HepG2 (cell line): ENCODE results near the gene CROCC. TPM values are rescaled to one million over a fixed set of nuclear protein-coding genes. Genes with fewer than 3 reads are reported as not detected.

ENCODE experiments used
- ATAC-seq: fragments of 200-7000 bp; cut with Tn5 transposase; 3 replicates; pipeline ENCODE4 v1.9.1; 2020; ENCODE audit warnings: mild to moderate bottlenecking, moderate library complexity
- BruUV-seq: library from RNA; stranded (reverse); fragments of 400-500 nt; replicated peaks from 2 replicates; lab custom pipeline; 2021; lab: Mats Ljungman, UMichigan
- CTCF ChIA-PET: fragments of 300-600 bp; formaldehyde crosslinking; extraction: SDS; loops from one replicate; lab custom pipeline; 2021; ENCODE audit warnings: low total read pairs, inconsistent platforms, low intra/inter-chr PET ratio; lab: Yijun Ruan, JAX
- POLR2A ChIA-PET: fragments of 350-600 bp; sonication (Branson Sonifier 250); formaldehyde crosslinking; loops from one replicate; lab custom pipeline; 2020; ENCODE audit warnings: antibody characterized with exemption, inconsistent platforms; lab: Yijun Ruan, JAX
- DNase-seq: peaks from one replicate; pipeline ENCODE4 v3.0.0-alpha.2; 2015; ENCODE audit warnings: low spot score
- FAIRE-seq: peaks from 3 replicates; lab custom pipeline; 2011; peaks lifted over from hg19 to GRCh38; lab: Jason Lieb, UNC
- H2AFZ ChIP-seq: one replicate; pipeline ENCODE4 v1.6.1; 2011; ENCODE audit warnings: low read length, inconsistent platforms
- H3K27ac ChIP-seq: fragments of 300-600 bp; 3 replicates; pipeline ENCODE4 v1.8.0; 2011; ENCODE audit warnings: mixed run types, mild to moderate bottlenecking, mixed read lengths, low read length, inconsistent platforms; ENCODE audit not compliant: insufficient read depth; ENCODE audit errors: extremely low read length
- H3K27me3 ChIP-seq, 2 experiments: fragments of 200-600 bp in 1 of 2; 2 replicates in 1 of 2; 3 replicates in 1 of 2; pipeline versions ENCODE4 v1.6.0 to v1.8.0; 2011; ENCODE audit warnings: low read length in 2 of 2, mild to moderate bottlenecking in 2 of 2, moderate library complexity in 2 of 2, inconsistent platforms in 1 of 2; ENCODE audit not compliant: insufficient read depth in 2 of 2, control insufficient read depth in 1 of 2
- H3K36me3 ChIP-seq, 2 experiments: fragments of 200-600 bp in 1 of 2; replicated peaks in 1 of 2; 2 replicates in 1 of 2; 3 replicates in 1 of 2; pipeline versions ENCODE4 v1.5.1 to v1.8.0; 2011; ENCODE audit warnings: low read length in 2 of 2, inconsistent platforms in 1 of 2; ENCODE audit not compliant: insufficient read depth in 2 of 2, control insufficient read depth in 1 of 2
- H3K4me1 ChIP-seq: 2 replicates; pipeline ENCODE4 v1.5.1; 2012; ENCODE audit warnings: low read length, inconsistent platforms; ENCODE audit not compliant: insufficient read depth
- H3K4me2 ChIP-seq: 2 replicates; pipeline ENCODE4 v1.6.0; 2011; ENCODE audit warnings: low read depth, low read length, inconsistent platforms
- H3K4me3 ChIP-seq, 3 experiments: fragments of 200-600 bp in 1 of 3; sonication (generic), shearing (Covaris generic) in 1 of 3; replicated peaks in 1 of 3; 2 replicates each; pipeline ENCODE4 v1.5.1; 2011 to 2016; ENCODE audit warnings: low read length in 3 of 3, inconsistent platforms in 2 of 3, low read depth in 2 of 3, mild to moderate bottlenecking in 2 of 3, control low read depth in 1 of 3, mixed read lengths in 1 of 3; ENCODE audit not compliant: insufficient read depth in 1 of 3
- H3K79me2 ChIP-seq: one replicate; pipeline ENCODE4 v1.6.1; 2011; ENCODE audit warnings: low read length, inconsistent platforms; ENCODE audit not compliant: insufficient read depth
- H3K9ac ChIP-seq: 2 replicates; pipeline ENCODE4 v1.6.0; 2011; ENCODE audit warnings: mild to moderate bottlenecking, low read depth, low read length, inconsistent platforms; ENCODE audit not compliant: insufficient read depth
- H3K9me3 ChIP-seq: 2 replicates; pipeline ENCODE4 v1.5.1; 2012; ENCODE audit warnings: mild to moderate bottlenecking, low read length
- H4K20me1 ChIP-seq: 2 replicates; pipeline ENCODE4 v1.6.0; 2011; ENCODE audit warnings: inconsistent platforms, mild to moderate bottlenecking, low read length, moderate library complexity; ENCODE audit not compliant: insufficient read depth
- DMTF1 ChIP-seq: sonication (generic); formaldehyde crosslinking; IDR thresholded peaks from 2 replicates; pipeline ENCODE4 v1.4.0; 2020; ENCODE audit warnings: mild to moderate bottlenecking, missing genetic modification reagents
- GABPA ChIP-seq, 2 experiments: IDR thresholded peaks; 2 replicates each; pipeline ENCODE4 v1.6.1; 2011 to 2016; ENCODE audit warnings: low read depth in 2 of 2, low read length in 1 of 2, missing biosample characterization in 1 of 2, missing genetic modification characterization in 1 of 2
- HOXA3 ChIP-seq: sonication (generic); formaldehyde crosslinking; IDR thresholded peaks from 2 replicates; pipeline ENCODE4 v1.5.0; 2020; ENCODE audit warnings: missing genetic modification reagents
- MAZ ChIP-seq, 2 experiments: sonication (generic) in 1 of 2; formaldehyde crosslinking in 1 of 2; IDR thresholded peaks; 2 replicates each; pipeline versions ENCODE4 v1.5.0 to v1.6.1; 2012 to 2020; ENCODE audit warnings: low read depth in 2 of 2, mild to moderate bottlenecking in 2 of 2, borderline replicate concordance in 1 of 2, improper control_type of control experiment in 1 of 2, low read length in 1 of 2, missing genetic modification reagents in 1 of 2, moderate library complexity in 1 of 2
- MXD1 ChIP-seq: sonication (generic); formaldehyde crosslinking; IDR thresholded peaks from 2 replicates; pipeline ENCODE4 v1.4.0; 2020; ENCODE audit warnings: mild to moderate bottlenecking, missing genetic modification reagents
- RCOR2 ChIP-seq: IDR thresholded peaks from 2 replicates; pipeline ENCODE4 v1.6.1; 2016; ENCODE audit warnings: missing biosample characterization, missing genetic modification reagents
- RXRA ChIP-seq: sonication (generic); formaldehyde crosslinking; IDR thresholded peaks from 2 replicates; pipeline ENCODE4 v1.5.1; 2020; ENCODE audit warnings: missing genetic modification reagents
- SAFB2 ChIP-seq: sonication (generic); formaldehyde crosslinking; IDR thresholded peaks from 2 replicates; pipeline ENCODE4 v1.5.1; 2020; ENCODE audit warnings: missing genetic modification reagents, low read depth, mild to moderate bottlenecking, borderline replicate concordance
- SKI ChIP-seq: fragments of 450-650 bp; IDR thresholded peaks from one replicate; pipeline ENCODE4 v1.6.1; 2018; ENCODE audit warnings: mild to moderate bottlenecking; ENCODE audit not compliant: partially characterized antibody
- SMAD9 ChIP-seq: sonication (generic); formaldehyde crosslinking; IDR thresholded peaks from 2 replicates; pipeline ENCODE4 v1.5.1; 2020; ENCODE audit warnings: mild to moderate bottlenecking, missing genetic modification reagents
- SP4 ChIP-seq: sonication (generic); formaldehyde crosslinking; IDR thresholded peaks from 2 replicates; pipeline ENCODE4 v1.8.1; 2023; ENCODE audit warnings: mild to moderate bottlenecking, missing genetic modification reagents
- XRCC5 ChIP-seq: fragments of 200-400 bp; formaldehyde crosslinking; optimal IDR thresholded peaks from 2 replicates; pipeline ENCODE3; 2017; ENCODE audit warnings: mild to moderate bottlenecking, low read length
- ZFP36L2 ChIP-seq: sonication (generic); formaldehyde crosslinking; IDR thresholded peaks from 2 replicates; pipeline ENCODE4 v1.4.0; 2020; ENCODE audit warnings: missing genetic modification reagents
- ZNF20 ChIP-seq: sonication (generic); formaldehyde crosslinking; IDR thresholded peaks from 2 replicates; pipeline ENCODE4 v1.4.0; 2020; ENCODE audit warnings: mild to moderate bottlenecking, moderate library complexity, missing genetic modification reagents
- ZNF510 ChIP-seq: sonication (generic); formaldehyde crosslinking; IDR thresholded peaks from 2 replicates; pipeline ENCODE4 v1.4.0; 2020; ENCODE audit warnings: low read depth, mild to moderate bottlenecking, missing genetic modification reagents
- ZNF878 ChIP-seq: sonication (generic); formaldehyde crosslinking; IDR thresholded peaks from 2 replicates; pipeline ENCODE4 v1.8.1; 2023; ENCODE audit warnings: mild to moderate bottlenecking, missing genetic modification reagents, moderate library complexity
- ZSCAN22 ChIP-seq: sonication (generic); formaldehyde crosslinking; IDR thresholded peaks from 2 replicates; pipeline ENCODE4 v1.4.0; 2020; ENCODE audit warnings: mild to moderate bottlenecking, missing genetic modification reagents
- WGBS: methylation state at CpG from one replicate; pipeline ENCODE4 v1.1.6; 2017; ENCODE audit warnings: low lambda C conversion rate; 5-methylcytosine and 5-hydroxymethylcytosine counted together
- in situ Hi-C: cut with HindIII; loops from 2 replicates; pipeline ENCODE4 v1.10.0; 2017; ENCODE audit warnings: low pct_unique_long_range_greater_than_20kb; ENCODE audit not compliant: extremely low pct_ligation_motif_present
- intact Hi-C: fragments of 100-400 bp; cut with micrococcal nuclease; formaldehyde crosslinking; loops from one replicate; pipeline ENCODE4 v1.10.0; 2022; ENCODE audit not compliant: unreplicated experiment
- polyA plus RNA-seq, 8 experiments: library from polyadenylated mRNA; depleted of rRNA in 3 of 8; stranded (reverse) in 7 of 8; unstranded in 1 of 8; fragments of >200 nt; fragmentation: Illumina TruSeq in 4 of 8; extraction: Trizol in 4 of 8; gene quantifications; 2 replicates each; pipeline versions ENCODE4 v1.2.1 to v1.2.3, GENCODE V29; 2011 to 2016; ENCODE audit warnings: low read depth in 4 of 8, missing spikeins in 1 of 8, mixed read lengths in 1 of 8; ENCODE audit not compliant: insufficient read depth in 1 of 8
- total RNA-seq, 5 experiments: library from RNA; depleted of rRNA; stranded (reverse); fragments of >200 nt; fragmentation: Illumina TruSeq; extraction: Trizol; gene quantifications; 2 replicates each; pipeline ENCODE4 v1.2.3, GENCODE V29; 2016; ENCODE audit warnings: low read depth in 1 of 5
- TF ChIP-seq, protein P1 (sequence below): sonication (generic); formaldehyde crosslinking; IDR thresholded peaks from 2 replicates; pipeline ENCODE4 v1.8.0; 2022; ENCODE audit warnings: mild to moderate bottlenecking, missing genetic modification reagents; ENCODE audit not compliant: insufficient replicate concordance
- TF ChIP-seq, protein P2 (sequence below): sonication (generic); formaldehyde crosslinking; IDR thresholded peaks from 2 replicates; pipeline ENCODE4 v1.4.0; 2020; ENCODE audit warnings: mild to moderate bottlenecking, missing genetic modification reagents

Gene CROCC
- total and polyA plus RNA-seq, 2 of the 13 experiments (the other 11 are each of a cell fraction or from before 2014, with no cell fraction given), result 7.8 to 15.5 TPM

- Histone ChIP-seq H3K36me3 (no peaks in the 10 kb centered on the region), H3K4me1 (peaks cover 34% of the 10 kb centered on the region), H2AFZ (peak overlapping the region; percentile 82), H3K9me3 (peaks cover 7% of the 10 kb centered on the region; the same call in 1 of the 2 replicates), H3K9ac (peak overlapping the region; percentile 100), H3K4me2 (peak overlapping the region; percentile 97), H3K27ac (peak overlapping the region; percentile 100), H3K4me3 (peak overlapping the region; percentile 59 to 83 (median 75)), H3K79me2 (no peaks in the 10 kb centered on the region), H4K20me1 (no peaks in the 10 kb centered on the region), H3K27me3 (no peaks in the 10 kb centered on the region)
- BruUV-seq, result no TSS peak
- ATAC-seq (peak; percentile 95), DNase-seq (peak; percentile 93), FAIRE-seq (peak; percentile 88)
- intact Hi-C loops (no loop called here), in situ Hi-C loops (no loop called here)
- 0% methylated on average over 27 of the region's 27 CpGs for WGBS
- ChIA-PET POLR2A (interaction anchor here (0.6 to 2.7 kb wide), 9 partner anchors 8 to 391 kb away, joined by 3 to 42 read pairs (median 4); partner anchors contain the start of genes RNU1-1 and RNU1-2), CTCF (no interaction called here)
- TF ChIP-seq, protein P1, sequence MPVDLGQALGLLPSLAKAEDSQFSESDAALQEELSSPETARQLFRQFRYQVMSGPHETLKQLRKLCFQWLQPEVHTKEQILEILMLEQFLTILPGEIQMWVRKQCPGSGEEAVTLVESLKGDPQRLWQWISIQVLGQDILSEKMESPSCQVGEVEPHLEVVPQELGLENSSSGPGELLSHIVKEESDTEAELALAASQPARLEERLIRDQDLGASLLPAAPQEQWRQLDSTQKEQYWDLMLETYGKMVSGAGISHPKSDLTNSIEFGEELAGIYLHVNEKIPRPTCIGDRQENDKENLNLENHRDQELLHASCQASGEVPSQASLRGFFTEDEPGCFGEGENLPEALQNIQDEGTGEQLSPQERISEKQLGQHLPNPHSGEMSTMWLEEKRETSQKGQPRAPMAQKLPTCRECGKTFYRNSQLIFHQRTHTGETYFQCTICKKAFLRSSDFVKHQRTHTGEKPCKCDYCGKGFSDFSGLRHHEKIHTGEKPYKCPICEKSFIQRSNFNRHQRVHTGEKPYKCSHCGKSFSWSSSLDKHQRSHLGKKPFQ, result peak; percentile 60
- TF ChIP-seq MAZ (IDR thresholded peaks at IDR 0.05; ENCODE audit: borderline replicate concordance, low read depth, low read length) (peak; percentile 65; the same call in 1 of the 2 replicates), MAZ (CRISPR knock-in tag; IDR thresholded peaks at IDR 0.05; ENCODE audit: low read depth) (no peak), RCOR2 (CRISPR knock-in tag) (0 out of 2 replicates have a peak, but pooled peaks have one; percentile 9), HOXA3 (peak; percentile 63; the same call in 1 of the 2 replicates), ZFP36L2 (no peak), XRCC5 (peak; percentile 20), GABPA (IDR thresholded peaks at IDR 0.05; ENCODE audit: low read depth, low read length) (peak; percentile 74), GABPA (CRISPR knock-in tag; IDR thresholded peaks at IDR 0.05; ENCODE audit: low read depth) (peak; percentile 94), SKI (peak; percentile 14), SMAD9 (CRISPR knock-in tag) (no peak), SAFB2 (0 out of 2 replicates have a peak, but pooled peaks have one; percentile 47), ZSCAN22 (CRISPR knock-in tag) (no peak), DMTF1 (CRISPR knock-in tag) (0 out of 2 replicates have a peak, but pooled peaks have one; percentile 24), ZNF20 (CRISPR knock-in tag) (no peak), ZNF878 (CRISPR knock-in tag) (peak; percentile 47; the same call in 1 of the 2 replicates), ZNF510 (CRISPR knock-in tag) (0 out of 2 replicates have a peak, but pooled peaks have one; percentile 8), MXD1 (0 out of 2 replicates have a peak, but pooled peaks have one; percentile 8), SP4 (CRISPR knock-in tag) (peak; percentile 83; the same call in 1 of the 2 replicates), RXRA (CRISPR knock-in tag) (peak; percentile 55; the same call in 1 of the 2 replicates)
- TF ChIP-seq, protein P2, sequence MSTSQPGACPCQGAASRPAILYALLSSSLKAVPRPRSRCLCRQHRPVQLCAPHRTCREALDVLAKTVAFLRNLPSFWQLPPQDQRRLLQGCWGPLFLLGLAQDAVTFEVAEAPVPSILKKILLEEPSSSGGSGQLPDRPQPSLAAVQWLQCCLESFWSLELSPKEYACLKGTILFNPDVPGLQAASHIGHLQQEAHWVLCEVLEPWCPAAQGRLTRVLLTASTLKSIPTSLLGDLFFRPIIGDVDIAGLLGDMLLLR (CRISPR knock-in tag), result no peak
These were observed 17.1 kb upstream of the CROCC start for GRCh38 chr1:16904560-16905109.
